Activated naive CD8-positive, alpha-beta T cell treated with anti-CD3 and anti-CD28 coated beads for 36 hours (primary cell): ENCODE measurements around the gene GIMAP8. TPM values are rescaled to one million over a fixed set of nuclear protein-coding genes. Genes with fewer than 3 reads are reported as not detected.
"Not testable (repeated sequence)": the region's sequence is repeated elsewhere in the genome, so short reads cannot be mapped to it uniquely, and the experiment has no call there.

Source experiments
- DNase-seq: peaks from one replicate; pipeline ENCODE4 v3.0.0; 2021
- H3K27ac Mint-ChIP-seq: one replicate; pipeline ENCODE4 v1.8.0; 2022; ENCODE audit warnings: mild to moderate bottlenecking, moderate library complexity, mixed read lengths
- H3K27me3 Mint-ChIP-seq: one replicate; pipeline ENCODE4 v1.8.0; 2022; ENCODE audit warnings: mild to moderate bottlenecking, mixed read lengths
- H3K36me3 Mint-ChIP-seq: one replicate; pipeline ENCODE4 v1.8.0; 2021; ENCODE audit warnings: mild to moderate bottlenecking, mixed read lengths
- H3K4me1 Mint-ChIP-seq: one replicate; pipeline ENCODE4 v1.8.0; 2021; ENCODE audit warnings: mixed read lengths
- H3K4me3 Mint-ChIP-seq: one replicate; pipeline ENCODE4 v1.8.0; 2022; ENCODE audit warnings: mild to moderate bottlenecking, moderate library complexity, mixed read lengths
- H3K9me3 Mint-ChIP-seq: one replicate; pipeline ENCODE4 v1.8.0; 2022; ENCODE audit warnings: mixed read lengths
- total RNA-seq, 2 experiments: library from RNA; stranded (reverse); gene quantifications; one replicate each; pipeline ENCODE4 v1.2.3, GENCODE V29; 2021

GIMAP8 gene
- total RNA-seq, 2 experiments from 2014 or later, result 11.1 to 11.9 TPM

DNA sequence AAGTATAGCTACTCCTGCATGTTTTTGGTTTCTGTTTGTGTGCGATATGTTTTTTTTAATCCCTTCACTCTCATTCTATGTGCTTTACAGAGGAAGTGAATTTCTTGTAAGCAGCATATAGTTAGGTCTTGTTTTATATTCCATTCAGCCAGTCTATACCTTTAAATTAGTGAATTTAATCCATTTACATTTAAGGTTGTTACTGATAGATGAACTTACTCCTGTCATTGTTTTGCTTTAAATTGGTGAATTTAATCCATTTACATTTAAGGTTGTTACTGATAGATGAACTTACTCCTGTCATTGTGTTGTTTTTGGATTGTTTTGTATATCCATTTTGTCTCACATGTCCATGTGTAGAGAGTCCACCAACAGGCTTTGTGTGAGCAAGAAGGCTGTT lies 11.1 kb downstream of the GIMAP8 start:
- peaks cover 75% of the 10 kb centered on the region for H3K36me3 Mint-ChIP-seq
- H3K4me3 Mint-ChIP-seq, result no peak overlapping the region
- H3K27ac Mint-ChIP-seq, result peak overlapping the region; percentile 2
- H3K4me1 Mint-ChIP-seq, result peaks cover 44% of the 10 kb centered on the region
- no peaks in the 10 kb centered on the region for H3K27me3 Mint-ChIP-seq
- H3K9me3 Mint-ChIP-seq, result peaks cover 47% of the 10 kb centered on the region
- no peak for DNase-seq

DNA sequence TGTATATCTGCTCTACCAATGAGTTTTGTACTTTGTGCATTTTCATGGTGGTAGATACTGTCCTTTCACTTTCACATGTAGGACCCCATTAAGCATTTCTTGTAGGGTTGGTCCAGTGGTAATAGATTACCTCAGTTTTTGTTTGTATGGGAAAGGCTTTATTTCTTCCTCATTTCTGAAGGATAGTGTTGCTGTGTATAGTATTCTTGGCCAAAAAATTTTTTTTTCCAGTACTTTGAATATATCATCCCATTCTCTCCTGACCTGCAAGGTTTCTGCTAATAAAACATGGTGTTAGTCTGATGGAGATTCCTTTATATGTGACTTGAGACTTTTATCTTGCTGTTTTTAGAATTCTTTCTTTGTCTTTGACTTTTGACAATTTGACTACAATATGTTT lies 12.0 kb downstream of the GIMAP8 start:
- H3K36me3 Mint-ChIP-seq, result peaks cover 73% of the 10 kb centered on the region
- no peak for DNase-seq
- peaks cover 41% of the 10 kb centered on the region for H3K9me3 Mint-ChIP-seq
- H3K27me3 Mint-ChIP-seq, result no peaks in the 10 kb centered on the region
- peaks cover 51% of the 10 kb centered on the region for H3K4me1 Mint-ChIP-seq
- H3K4me3 Mint-ChIP-seq, result no peak overlapping the region
- no peak overlapping the region for H3K27ac Mint-ChIP-seq

DNA sequence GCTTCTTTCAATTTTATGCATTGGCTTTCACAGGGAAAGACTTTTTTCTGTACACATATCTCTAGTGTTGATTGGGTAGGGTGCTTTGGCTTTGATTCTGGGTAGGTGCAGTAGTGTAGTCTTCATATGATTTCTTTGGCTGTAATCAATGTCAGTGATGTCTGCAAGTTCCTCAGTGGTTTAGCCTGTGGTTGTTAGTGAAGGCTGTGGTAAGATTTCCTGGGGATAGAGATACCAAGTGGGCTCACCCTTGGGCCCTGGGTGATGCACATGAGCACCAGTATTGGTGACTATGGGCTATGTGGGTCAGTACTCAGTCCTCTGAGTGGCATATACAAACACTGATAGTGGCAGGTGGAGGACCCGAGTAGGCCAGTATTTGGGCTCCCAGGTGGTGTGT lies 13.0 kb downstream of the GIMAP8 start:
- H3K36me3 Mint-ChIP-seq, result peaks cover 73% of the 10 kb centered on the region
- no peaks in the 10 kb centered on the region for H3K27me3 Mint-ChIP-seq
- peaks cover 36% of the 10 kb centered on the region for H3K9me3 Mint-ChIP-seq
- no peak overlapping the region for H3K4me3 Mint-ChIP-seq
- H3K4me1 Mint-ChIP-seq, result peaks cover 55% of the 10 kb centered on the region
- H3K27ac Mint-ChIP-seq, result no peak overlapping the region
- no peak for DNase-seq

DNA sequence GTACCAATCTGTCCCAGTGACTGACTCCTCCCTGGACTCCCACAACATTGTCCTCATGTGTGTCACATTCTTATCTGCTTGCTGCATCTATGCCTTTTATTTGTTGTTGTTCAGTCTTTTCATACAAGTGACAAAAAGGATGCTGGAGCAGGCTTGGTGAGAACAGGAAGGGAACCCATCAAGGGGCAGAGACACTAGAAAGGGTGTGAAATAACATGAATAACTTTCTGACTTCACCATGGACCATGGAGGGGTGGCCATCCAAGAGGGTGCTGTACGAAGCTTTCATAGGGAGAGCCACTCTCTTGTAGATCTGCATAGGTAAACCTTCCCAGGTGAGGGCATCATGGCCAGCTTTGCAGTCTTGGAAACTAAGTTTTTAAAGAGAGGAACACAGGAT lies 14.5 kb downstream of the GIMAP8 start:
- Mint-ChIP-seq H3K36me3 (peaks cover 68% of the 10 kb centered on the region), H3K4me3 (no peak overlapping the region)

DNA sequence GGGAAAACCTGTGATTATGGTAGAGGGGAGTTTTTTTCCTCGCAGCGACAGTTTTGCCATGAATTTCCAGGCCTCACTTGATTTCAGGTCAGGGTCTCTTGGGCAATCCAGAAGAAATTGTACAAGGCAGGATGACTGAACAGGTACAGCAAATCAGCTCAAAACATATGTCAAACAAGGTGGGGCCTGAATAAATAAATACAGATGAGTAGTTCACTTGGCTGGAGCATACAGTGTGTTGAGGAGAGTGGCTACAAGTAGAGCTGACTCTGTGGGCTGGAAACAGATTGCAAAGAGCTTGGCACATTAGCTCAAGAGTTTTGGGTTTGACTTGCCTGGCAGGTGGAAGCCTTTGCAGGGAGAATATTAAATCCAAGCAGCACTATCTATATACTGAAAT lies 15.0 kb downstream of the GIMAP8 start:
- H3K4me1 Mint-ChIP-seq, result peaks cover 59% of the 10 kb centered on the region
- H3K4me3 Mint-ChIP-seq, result no peak overlapping the region
- no peak overlapping the region for H3K27ac Mint-ChIP-seq
- peaks cover 65% of the 10 kb centered on the region for H3K36me3 Mint-ChIP-seq
- peaks cover 27% of the 10 kb centered on the region for H3K9me3 Mint-ChIP-seq
- H3K27me3 Mint-ChIP-seq, result no peaks in the 10 kb centered on the region
- no peak for DNase-seq

More for the DNA sequence above, 14.5 kb downstream of the GIMAP8 start:
- no peak for DNase-seq
- Mint-ChIP-seq H3K27me3 (no peaks in the 10 kb centered on the region), H3K9me3 (peaks cover 30% of the 10 kb centered on the region), H3K27ac (no peak overlapping the region), H3K4me1 (peaks cover 61% of the 10 kb centered on the region)

DNA sequence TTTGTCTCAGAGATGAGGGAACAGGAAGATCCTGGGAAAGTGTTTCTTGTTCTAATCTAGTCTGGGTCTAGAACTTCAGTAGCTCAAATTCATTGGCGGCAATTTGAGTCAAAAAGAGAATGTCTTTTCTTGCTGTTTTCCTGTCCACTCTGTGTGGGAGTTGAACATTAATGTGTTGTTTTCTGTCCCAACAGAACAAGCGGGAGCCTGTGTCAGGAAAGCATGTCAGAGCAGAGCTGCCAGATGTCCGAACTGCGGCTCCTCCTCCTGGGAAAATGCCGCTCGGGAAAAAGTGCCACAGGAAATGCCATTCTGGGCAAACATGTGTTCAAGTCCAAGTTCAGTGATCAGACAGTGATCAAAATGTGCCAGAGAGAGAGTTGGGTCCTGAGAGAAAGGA lies 16.0 kb downstream of the GIMAP8 start:
- no peak overlapping the region for H3K27ac Mint-ChIP-seq
- peaks cover 58% of the 10 kb centered on the region for H3K36me3 Mint-ChIP-seq
- no peak overlapping the region for H3K4me3 Mint-ChIP-seq
- H3K4me1 Mint-ChIP-seq, result peaks cover 59% of the 10 kb centered on the region
- no peaks in the 10 kb centered on the region for H3K27me3 Mint-ChIP-seq
- H3K9me3 Mint-ChIP-seq, result peaks cover 18% of the 10 kb centered on the region
- DNase-seq, result no peak

DNA sequence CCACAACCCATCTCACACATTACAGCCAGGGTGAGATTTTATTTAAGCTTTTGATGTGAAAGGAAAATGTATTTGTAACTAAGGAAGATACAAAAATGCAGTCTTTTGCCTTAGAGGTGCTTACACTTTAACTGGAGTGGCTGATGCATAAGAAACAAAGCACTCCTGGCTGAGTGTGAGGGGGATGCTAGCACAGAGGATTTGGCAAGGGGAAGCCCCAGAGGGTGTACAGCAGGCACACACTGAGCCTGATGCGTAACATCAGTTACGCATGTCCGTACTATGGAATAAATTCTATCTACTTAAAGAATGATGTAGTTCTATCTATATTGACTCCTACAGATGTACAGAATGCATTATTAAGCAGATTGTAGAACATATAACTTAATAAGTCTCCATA lies 17.8 kb downstream of the GIMAP8 start:
- Mint-ChIP-seq H3K36me3 (peaks cover 46% of the 10 kb centered on the region), H3K4me3 (no peak overlapping the region)

DNA sequence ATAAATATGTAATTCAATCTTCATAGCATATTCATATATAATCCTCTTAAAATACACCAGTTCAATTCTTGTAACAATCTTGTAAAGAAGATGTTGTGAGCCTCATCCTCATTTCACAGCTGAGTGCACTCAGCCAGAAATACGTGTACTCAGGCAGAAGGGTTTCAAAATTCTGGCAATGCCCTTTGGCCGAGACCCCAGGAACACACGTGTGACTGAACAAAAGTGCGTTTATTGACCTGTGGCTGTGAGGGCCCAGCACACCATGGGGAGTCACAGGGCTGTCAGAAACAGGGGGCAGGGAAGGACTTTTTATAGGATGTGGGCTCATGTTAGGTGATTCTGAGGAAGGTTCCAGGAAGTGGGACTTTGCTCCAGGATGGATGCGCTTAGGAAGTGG lies 21.5 kb downstream of the GIMAP8 start:
- DNase-seq, result no peak
- H3K36me3 Mint-ChIP-seq, result peaks cover 60% of the 10 kb centered on the region
- no peak overlapping the region for H3K4me3 Mint-ChIP-seq
- H3K27me3 Mint-ChIP-seq, result no peaks in the 10 kb centered on the region
- H3K4me1 Mint-ChIP-seq, result peaks cover 54% of the 10 kb centered on the region
- H3K9me3 Mint-ChIP-seq, result peaks cover 8% of the 10 kb centered on the region
- H3K27ac Mint-ChIP-seq, result peak overlapping the region; percentile 2

More for the DNA sequence above, 17.8 kb downstream of the GIMAP8 start:
- peaks cover 3% of the 10 kb centered on the region for H3K9me3 Mint-ChIP-seq
- peak overlapping the region; percentile 77 for H3K27ac Mint-ChIP-seq
- no peaks in the 10 kb centered on the region for H3K27me3 Mint-ChIP-seq
- peaks cover 60% of the 10 kb centered on the region for H3K4me1 Mint-ChIP-seq
- no peak for DNase-seq

DNA sequence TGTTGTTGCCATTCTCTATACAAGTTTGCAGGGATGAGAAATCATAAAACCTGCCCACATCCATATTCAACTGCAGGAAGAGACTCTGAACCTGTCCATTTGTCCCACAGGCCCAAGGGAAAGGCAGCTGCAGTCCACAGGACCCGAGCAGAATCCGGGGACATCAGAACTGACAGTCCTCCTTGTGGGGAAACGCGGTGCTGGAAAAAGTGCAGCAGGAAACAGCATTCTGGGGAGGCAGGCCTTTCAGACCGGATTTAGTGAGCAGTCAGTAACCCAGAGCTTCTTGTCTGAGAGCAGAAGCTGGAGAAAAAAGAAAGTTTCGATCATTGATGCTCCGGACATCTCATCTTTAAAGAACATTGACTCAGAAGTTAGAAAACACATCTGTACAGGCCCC lies 23.5 kb downstream of the GIMAP8 start:
- peaks cover 10% of the 10 kb centered on the region for H3K9me3 Mint-ChIP-seq
- H3K4me3 Mint-ChIP-seq, result no peak overlapping the region
- no peak for DNase-seq
- H3K27me3 Mint-ChIP-seq, result no peaks in the 10 kb centered on the region
- H3K4me1 Mint-ChIP-seq, result peaks cover 56% of the 10 kb centered on the region
- peaks cover 67% of the 10 kb centered on the region for H3K36me3 Mint-ChIP-seq
- no peak overlapping the region for H3K27ac Mint-ChIP-seq

DNA sequence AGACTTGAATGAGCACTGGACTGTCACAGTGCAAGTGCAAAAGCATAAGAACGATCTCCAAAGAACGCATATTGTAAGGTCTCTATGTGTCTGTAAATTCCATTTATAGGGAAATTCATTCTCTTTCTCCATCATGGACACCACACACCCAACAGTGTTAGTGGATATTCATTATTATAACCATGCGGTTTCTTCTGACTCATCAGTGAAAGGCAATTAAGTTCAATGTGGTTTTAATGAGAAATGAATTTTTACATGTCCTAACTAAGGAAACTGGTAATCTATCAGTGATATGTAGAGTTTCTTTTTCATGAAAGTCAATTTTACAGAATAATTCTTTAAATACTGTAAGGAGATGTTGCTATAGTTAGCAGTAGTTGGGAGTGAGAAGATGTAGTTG lies 25.9 kb downstream of the GIMAP8 start:
- H3K27ac Mint-ChIP-seq, result peak overlapping the region; percentile 99
- H3K36me3 Mint-ChIP-seq, result peaks cover 64% of the 10 kb centered on the region
- H3K27me3 Mint-ChIP-seq, result no peaks in the 10 kb centered on the region
- H3K4me1 Mint-ChIP-seq, result peaks cover 68% of the 10 kb centered on the region
- DNase-seq, result no peak
- peaks cover 10% of the 10 kb centered on the region for H3K9me3 Mint-ChIP-seq
- H3K4me3 Mint-ChIP-seq, result peak overlapping the region; percentile 23

DNA sequence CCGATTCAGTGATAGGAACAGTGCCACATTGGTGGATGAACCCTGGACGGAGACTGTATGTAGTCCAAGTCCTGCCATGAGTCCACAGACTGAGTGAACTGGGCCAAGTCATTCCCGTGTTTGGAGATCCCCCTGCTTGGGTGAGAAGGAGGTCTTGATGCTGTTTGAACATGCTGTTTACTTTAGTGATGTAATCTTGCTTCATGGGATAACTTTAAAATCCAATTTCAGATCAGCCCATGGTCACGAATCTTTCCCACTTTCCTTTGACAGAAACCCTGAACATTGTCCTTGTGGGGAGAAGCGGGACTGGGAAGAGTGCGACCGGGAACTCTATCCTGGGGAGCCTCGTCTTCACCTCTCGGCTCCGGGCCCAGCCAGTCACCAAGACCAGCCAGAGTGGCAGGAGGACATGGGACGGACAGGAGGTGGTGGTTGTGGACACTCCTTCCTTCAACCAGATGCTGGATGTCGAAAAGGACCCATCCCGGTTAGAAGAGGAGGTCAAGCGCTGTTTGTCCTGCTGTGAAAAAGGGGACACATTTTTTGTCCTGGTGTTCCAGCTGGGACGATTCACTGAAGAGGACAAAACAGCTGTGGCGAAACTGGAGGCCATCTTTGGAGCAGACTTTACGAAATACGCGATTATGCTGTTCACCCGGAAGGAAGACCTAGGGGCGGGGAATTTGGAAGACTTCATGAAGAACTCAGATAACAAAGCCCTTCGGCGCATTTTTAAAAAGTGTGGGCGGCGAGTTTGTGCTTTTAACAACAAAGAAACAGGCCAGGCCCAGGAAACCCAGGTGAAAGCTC lies 26.6 kb downstream of the GIMAP8 start:
- H3K4me1 Mint-ChIP-seq, result peaks cover 74% of the 10 kb centered on the region
- no peak overlapping the region for H3K4me3 Mint-ChIP-seq
- H3K27me3 Mint-ChIP-seq, result no peaks in the 10 kb centered on the region
- peaks cover 65% of the 10 kb centered on the region for H3K36me3 Mint-ChIP-seq
- peak overlapping the region; percentile 99 for H3K27ac Mint-ChIP-seq
- H3K9me3 Mint-ChIP-seq, result peaks cover 10% of the 10 kb centered on the region
- DNase-seq, result peak; percentile 35

DNA sequence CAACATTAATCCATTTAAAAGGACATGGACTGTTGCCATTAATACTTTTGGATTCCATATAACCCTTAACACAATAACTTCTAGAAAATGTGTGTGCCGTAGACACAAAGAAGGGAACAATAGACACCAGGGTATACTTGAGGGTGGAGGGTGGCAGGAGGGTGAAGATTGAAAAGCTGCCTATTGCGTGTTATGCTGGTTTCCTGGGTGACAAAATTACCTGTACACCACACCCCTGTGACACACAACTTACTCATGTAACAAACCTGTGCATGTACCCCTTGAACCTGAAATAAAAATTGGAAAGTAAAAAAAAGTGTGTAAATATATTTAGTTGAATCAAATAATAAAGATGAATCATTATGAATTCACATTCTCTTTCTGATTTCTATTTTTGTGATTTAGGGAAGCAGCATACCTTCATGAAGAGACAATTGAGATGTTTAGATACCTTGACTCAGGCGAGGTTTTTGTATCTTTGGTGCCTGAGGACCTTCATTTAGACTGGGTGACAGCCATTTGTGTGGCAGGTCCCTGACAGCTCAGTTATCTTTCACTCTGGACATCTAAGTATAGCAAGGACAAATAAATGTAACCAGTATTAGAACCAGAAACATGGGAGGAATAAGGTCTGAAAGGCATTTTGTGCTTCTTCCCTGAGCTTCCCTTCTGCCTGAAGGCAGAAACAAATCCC lies 28.7 kb downstream of the GIMAP8 start:
- no peak for DNase-seq
- Mint-ChIP-seq H3K4me1 (peaks cover 86% of the 10 kb centered on the region), H3K36me3 (peaks cover 55% of the 10 kb centered on the region), H3K27ac (peak overlapping the region; percentile 99), H3K27me3 (no peaks in the 10 kb centered on the region), H3K9me3 (peaks cover 10% of the 10 kb centered on the region), H3K4me3 (peak overlapping the region; percentile 19)

DNA sequence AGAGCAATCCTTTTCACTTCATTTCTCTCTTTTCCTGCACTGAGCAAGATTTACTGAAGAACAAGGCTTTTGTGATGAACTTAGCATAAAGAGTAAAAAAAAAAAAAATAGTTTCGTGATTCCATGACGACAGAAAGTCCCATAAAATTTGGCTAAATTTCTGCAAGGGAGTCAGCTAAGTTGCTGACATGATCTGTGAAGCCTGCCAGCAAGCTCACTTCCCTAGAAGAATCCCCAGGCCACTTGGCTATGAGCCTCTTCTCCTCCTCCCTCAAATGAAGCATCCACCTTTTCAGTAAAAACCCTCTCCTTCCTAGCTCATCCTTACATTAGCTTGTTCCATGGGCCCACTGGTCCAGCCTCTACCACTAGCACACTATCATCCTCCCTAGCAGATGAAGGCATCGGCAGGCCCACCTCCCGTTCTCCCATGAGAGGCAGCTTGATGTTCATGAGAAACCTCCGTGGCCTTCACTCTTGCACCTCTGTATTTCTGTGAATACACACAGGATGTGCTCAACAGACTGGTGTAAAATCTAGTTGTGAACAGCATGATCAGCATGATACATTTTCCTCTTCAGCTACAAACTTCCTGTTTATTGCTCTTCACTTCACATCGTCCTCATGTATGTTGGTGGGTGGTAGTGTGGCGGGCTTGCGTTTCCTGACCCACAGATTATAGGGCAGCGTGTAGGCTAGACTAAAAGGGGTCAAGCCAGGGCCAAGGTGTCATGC lies 30.9 kb downstream of the GIMAP8 start:
- H3K4me1 Mint-ChIP-seq, result peaks cover 89% of the 10 kb centered on the region
- H3K27ac Mint-ChIP-seq, result peak overlapping the region; percentile 99
- peak; percentile 24 for DNase-seq
- H3K27me3 Mint-ChIP-seq, result no peaks in the 10 kb centered on the region
- peaks cover 37% of the 10 kb centered on the region for H3K36me3 Mint-ChIP-seq
- H3K4me3 Mint-ChIP-seq, result peak overlapping the region; percentile 77
- peaks cover 6% of the 10 kb centered on the region for H3K9me3 Mint-ChIP-seq

DNA sequence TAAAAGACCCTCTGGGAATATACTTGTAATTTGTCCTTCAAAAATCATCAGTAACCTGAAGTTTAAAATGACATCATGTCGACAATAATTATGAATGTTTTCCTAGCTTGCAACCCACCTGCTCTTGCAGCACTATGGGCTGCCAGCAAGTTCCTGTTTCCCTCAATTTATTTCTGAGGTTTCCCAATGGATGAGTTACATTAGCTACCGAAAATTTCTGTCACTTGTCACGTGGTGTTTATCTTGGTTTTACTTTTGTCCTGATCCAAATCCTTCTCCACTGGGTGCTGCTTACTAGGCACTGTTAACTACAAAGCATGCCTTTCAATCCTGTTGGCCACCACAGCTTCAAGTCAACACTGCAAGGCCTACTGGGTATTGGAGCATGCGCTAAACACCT lies 31.5 kb downstream of the GIMAP8 start:
- Mint-ChIP-seq H3K36me3 (peaks cover 34% of the 10 kb centered on the region), H3K27ac (peak overlapping the region; percentile 99), H3K4me1 (peaks cover 87% of the 10 kb centered on the region), H3K27me3 (no peaks in the 10 kb centered on the region), H3K4me3 (peak overlapping the region; percentile 77), H3K9me3 (peaks cover 6% of the 10 kb centered on the region)
- DNase-seq, result no peak

DNA sequence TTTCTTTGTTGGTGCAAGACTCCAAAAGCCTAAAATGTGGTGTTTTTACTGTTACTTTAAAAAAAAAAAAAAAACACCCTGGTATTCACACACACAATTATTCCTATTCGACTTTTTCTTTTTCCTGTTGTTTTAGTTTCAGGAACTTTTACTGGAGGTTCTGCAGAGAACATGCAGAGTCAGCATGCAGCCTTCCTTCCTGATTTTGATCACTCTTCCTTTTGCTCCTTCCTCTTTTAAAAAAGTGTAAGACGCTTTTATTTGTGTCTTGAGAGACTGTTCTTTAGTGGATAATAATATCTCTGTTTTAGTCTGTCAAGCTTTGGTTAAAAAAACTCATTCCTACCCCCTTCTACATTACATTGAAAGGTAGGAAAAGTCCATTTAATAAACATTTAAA lies 33.1 kb downstream of the GIMAP8 start:
- Mint-ChIP-seq H3K4me3 (peak overlapping the region; percentile 61), H3K36me3 (peaks cover 18% of the 10 kb centered on the region), H3K4me1 (peaks cover 82% of the 10 kb centered on the region), H3K27ac (peak overlapping the region; percentile 99)
- not testable (repeated sequence) for H3K9me3 Mint-ChIP-seq, DNase-seq, H3K27me3 Mint-ChIP-seq
